Measurements from ENCODE around the gene RPL12. TPM values are rescaled to one million over a fixed set of nuclear protein-coding genes. Genes with fewer than 3 reads are reported as not detected.

The RPL12 gene
- total and polyA plus RNA-seq, 2 of the 13 experiments (the other 11 are each of a cell fraction or from before 2014, with no cell fraction given), result 1,551 to 2,590 TPM

- no peak for TF ChIP-seq SMYD3 (CRISPR knock-in tag; IDR thresholded peaks at IDR 0.05)
- TF ChIP-seq, protein P1, sequence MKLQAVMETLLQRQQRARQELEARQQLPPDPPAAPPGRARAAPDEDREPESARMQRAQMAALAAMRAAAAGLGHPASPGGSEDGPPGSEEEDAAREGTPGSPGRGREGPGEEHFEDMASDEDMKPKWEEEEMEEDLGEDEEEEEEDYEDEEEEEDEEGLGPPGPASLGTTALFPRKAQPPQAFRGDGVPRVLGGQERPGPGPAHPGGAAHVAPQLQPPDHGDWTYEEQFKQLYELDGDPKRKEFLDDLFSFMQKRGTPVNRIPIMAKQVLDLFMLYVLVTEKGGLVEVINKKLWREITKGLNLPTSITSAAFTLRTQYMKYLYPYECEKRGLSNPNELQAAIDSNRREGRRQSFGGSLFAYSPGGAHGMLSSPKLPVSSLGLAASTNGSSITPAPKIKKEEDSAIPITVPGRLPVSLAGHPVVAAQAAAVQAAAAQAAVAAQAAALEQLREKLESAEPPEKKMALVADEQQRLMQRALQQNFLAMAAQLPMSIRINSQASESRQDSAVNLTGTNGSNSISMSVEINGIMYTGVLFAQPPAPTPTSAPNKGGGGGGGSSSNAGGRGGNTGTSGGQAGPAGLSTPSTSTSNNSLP (IDR thresholded peaks at IDR 0.05; ENCODE audit: low read depth, low read length), result no peak
- TF ChIP-seq BRF2 (CRISPR knock-in tag; IDR thresholded peaks at IDR 0.05), result no peak
- no peak for TF ChIP-seq SNAPC2 (CRISPR knock-in tag; IDR thresholded peaks at IDR 0.05)
- TF ChIP-seq ZNF724P (CRISPR knock-in tag; IDR thresholded peaks at IDR 0.05; ENCODE audit: borderline replicate concordance), result peak; percentile 53; the same call in 1 of the 2 replicates
- peak; percentile 85; the same call in 1 of the 2 replicates for TF ChIP-seq ISX (CRISPR knock-in tag; conservative IDR thresholded peaks at IDR 0.05)
- TF ChIP-seq ATRX (CRISPR knock-in tag; IDR thresholded peaks at IDR 0.05; ENCODE audit: borderline replicate concordance), result no peak
- peak; percentile 41 for TF ChIP-seq RAD21 (CRISPR knock-in tag; IDR thresholded peaks at IDR 0.05)
- peak; percentile 57; the same call in 1 of the 2 replicates for TF ChIP-seq ZBTB33 (CRISPR knock-in tag; IDR thresholded peaks at IDR 0.05)
- peak; percentile 93 for TF ChIP-seq ZNF574 (CRISPR knock-in tag; IDR thresholded peaks at IDR 0.05)
- TF ChIP-seq HIC2 (CRISPR knock-in tag; IDR thresholded peaks at IDR 0.05; ENCODE audit: low read depth), result no peak; the same call in 1 of the 2 replicates
- TF ChIP-seq RFXANK (CRISPR knock-in tag; IDR thresholded peaks at IDR 0.05), result peak; percentile 40; the same call in 1 of the 2 replicates
- peak; percentile 44; the same call in 1 of the 2 replicates for TF ChIP-seq ZNF552 (CRISPR knock-in tag; IDR thresholded peaks at IDR 0.05; ENCODE audit: borderline replicate concordance)
- peak; percentile 85; the same call in 1 of the 2 replicates for TF ChIP-seq ZNF101 (CRISPR knock-in tag; IDR thresholded peaks at IDR 0.05; ENCODE audit: borderline replicate concordance, low read depth)
- TF ChIP-seq SCMH1 (CRISPR knock-in tag; IDR thresholded peaks at IDR 0.05; ENCODE audit: borderline replicate concordance), result no peak
- no peak; the same call in 1 of the 2 replicates for TF ChIP-seq ZNF253 (CRISPR knock-in tag; IDR thresholded peaks at IDR 0.05; ENCODE audit: borderline replicate concordance)
- TF ChIP-seq REL (CRISPR knock-in tag; conservative IDR thresholded peaks at IDR 0.05), result peak; percentile 90
- peak; percentile 79 for TF ChIP-seq ISL2 (CRISPR knock-in tag; IDR thresholded peaks at IDR 0.05)
- TF ChIP-seq HNRNPK (IDR thresholded peaks at IDR 0.05; ENCODE audit: low read depth, low read length, poor library complexity, severe bottlenecking), result peak; percentile 10
These were observed at the start of gene RPL12, which contains the start of gene LRSAM1 (continued) for GRCh38 chr9:127450830-127451607.

Data from HepG2 (cell line).